ENCODE measurements around the gene WDR81.
"Not testable (repeated sequence)": the region's sequence is repeated elsewhere in the genome, so short reads cannot be mapped to it uniquely, and the experiment has no call there.

WDR81 gene

DNA sequence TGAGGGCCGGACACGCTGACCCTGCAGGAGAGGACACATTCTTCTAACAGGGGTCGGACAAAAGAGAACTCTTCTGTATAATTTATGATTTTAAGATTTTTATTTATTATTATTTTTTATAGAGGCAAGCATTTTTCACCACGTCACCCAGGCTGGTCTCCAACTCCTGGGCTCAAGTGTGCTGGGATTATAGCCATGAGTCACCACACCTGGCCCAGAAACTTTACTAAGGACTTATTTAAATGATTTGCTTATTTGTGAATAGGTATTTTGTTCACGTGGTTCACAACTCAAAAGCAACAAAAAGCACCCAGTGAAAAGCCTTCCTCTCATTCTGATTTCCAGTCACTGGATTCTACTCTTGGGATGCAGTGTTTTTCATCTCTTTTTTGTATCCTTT is 35.0 kb downstream of the WDR81 start:
- no peak for DNase-seq (ENCODE audit: low read depth)
- no peak overlapping the region for H3K4me3 ChIP-seq (ENCODE audit: control insufficient read depth, low read depth, low read length)
- TF ChIP-seq CTCF (IDR thresholded peaks at IDR 0.05; ENCODE audit: control insufficient read depth, insufficient read depth, low read depth, low read length, missing control alignments), result no peak

DNA sequence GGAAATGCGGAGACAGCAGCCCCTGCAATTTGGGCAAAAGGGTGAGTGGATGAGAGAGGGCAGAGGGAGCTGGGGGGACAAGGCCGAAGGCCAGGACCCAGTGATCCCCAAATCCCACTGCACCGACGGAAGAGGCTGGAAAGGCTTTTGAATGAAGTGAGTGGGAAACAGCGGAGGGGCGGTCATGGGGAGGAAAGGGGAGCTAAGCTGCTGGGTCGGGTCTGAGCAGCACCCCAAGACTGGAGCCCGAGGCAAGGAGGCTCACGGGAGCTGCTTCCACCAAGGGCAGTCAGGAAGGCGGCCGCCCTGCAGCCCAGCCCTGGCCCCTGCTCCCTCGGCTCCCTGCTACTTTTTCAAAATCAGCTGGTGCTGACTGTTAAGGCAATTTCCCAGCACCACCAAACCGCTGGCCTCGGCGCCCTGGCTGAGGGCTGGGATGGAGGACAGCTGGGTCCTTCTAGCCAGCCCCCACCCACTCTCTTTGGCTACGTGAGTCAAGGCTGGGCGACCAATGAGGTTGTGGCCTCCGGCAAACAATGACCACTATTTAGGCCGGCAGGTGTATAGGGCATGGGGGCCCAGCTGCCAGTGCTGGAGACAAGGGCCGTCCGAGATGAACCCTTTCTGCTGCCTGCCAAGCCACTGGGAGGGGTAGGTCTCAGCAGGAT is 37.9 kb downstream of the WDR81 start:
- peak overlapping the region; percentile 66 for H3K4me3 ChIP-seq (ENCODE audit: control insufficient read depth, low read depth, low read length)
- TF ChIP-seq CTCF (IDR thresholded peaks at IDR 0.05; ENCODE audit: control insufficient read depth, insufficient read depth, low read depth, low read length, missing control alignments), result no peak
- no peak for DNase-seq (ENCODE audit: low read depth)

DNA sequence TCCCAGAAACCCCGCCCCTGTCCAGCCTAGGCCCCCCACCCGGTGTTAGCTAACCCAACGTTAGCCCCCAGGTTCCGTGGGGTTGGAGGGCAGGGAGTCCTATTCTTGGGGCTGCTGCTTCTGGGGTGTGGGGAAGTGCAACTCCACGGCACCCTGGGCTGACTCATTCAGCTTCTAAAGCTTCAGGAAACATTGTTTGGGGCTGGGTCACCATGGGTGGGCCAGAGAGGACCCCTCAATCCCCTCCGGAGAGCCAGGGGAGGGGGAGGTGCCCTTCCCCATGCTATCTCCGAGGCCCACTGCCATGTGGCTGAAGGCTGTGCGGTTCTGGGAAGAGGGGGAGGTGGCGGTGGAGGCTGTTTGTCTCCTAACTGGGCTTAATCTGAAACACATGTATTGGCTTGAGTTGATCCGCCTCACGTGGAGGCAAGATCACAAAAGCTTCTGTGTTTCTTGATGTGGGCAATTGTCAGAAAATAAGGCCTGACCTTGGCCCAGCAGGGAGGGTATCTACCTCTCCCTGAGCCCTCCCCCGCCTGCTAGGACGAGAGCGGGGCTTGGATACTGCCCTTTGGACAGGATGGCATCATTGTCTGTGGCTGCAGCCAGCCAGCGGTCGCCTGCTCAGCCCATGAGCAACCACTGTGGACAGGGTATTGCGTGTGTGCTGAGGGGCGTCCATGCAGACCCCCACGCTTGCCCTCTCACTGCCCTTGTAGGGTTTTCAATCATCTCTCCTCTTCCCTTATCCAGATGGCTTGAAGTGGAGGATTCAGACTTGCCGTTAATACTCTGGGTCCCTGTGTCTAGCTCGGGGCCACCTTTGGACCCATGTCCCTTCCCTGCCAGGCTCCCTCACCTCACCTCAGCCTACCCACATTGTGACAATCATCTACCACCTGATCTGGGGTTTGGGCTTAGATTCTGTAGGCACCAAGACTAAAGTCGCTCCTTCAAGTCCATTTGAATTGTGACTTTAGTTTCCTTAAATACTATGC is 38.7 kb downstream of the WDR81 start:
- no peak for TF ChIP-seq CTCF (IDR thresholded peaks at IDR 0.05; ENCODE audit: control insufficient read depth, insufficient read depth, low read depth, low read length, missing control alignments)
- H3K4me3 ChIP-seq (ENCODE audit: control insufficient read depth, low read depth, low read length), result peak overlapping the region; percentile 66
- DNase-seq (ENCODE audit: low read depth), result no peak

- no peak for TF ChIP-seq CTCF (IDR thresholded peaks at IDR 0.05; ENCODE audit: control insufficient read depth, insufficient read depth, low read depth, low read length, missing control alignments)
- no peak overlapping the region for H3K4me3 ChIP-seq (ENCODE audit: control insufficient read depth, low read depth, low read length)
- DNase-seq (ENCODE audit: low read depth), result peak; percentile 76
Measured at GRCh38 chr17:1764284-1764683, 39.8 kb downstream of the WDR81 start.

DNA sequence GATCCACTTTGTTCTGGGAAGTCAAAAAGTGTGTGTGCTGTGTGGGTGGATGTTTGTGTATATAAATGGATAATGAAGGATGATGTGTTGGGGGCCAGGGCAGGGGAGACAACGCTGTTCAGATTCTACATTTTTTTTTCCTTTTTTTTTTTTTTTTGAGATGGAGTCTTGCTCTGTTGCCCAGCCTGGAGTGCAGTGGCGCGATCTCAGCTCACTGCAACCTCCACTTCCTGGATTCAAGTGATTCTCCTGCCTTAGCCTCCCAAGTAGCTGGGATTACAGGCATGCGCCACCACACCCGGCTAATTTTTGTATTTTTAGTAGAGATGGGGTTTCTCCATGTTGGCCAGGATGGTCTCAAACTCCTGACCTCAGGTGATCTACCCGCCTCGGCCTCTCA is 40.2 kb downstream of the WDR81 start:
- not testable (repeated sequence) for H3K4me3 ChIP-seq (ENCODE audit: control insufficient read depth, low read depth, low read length); DNase-seq (ENCODE audit: low read depth)

DNA sequence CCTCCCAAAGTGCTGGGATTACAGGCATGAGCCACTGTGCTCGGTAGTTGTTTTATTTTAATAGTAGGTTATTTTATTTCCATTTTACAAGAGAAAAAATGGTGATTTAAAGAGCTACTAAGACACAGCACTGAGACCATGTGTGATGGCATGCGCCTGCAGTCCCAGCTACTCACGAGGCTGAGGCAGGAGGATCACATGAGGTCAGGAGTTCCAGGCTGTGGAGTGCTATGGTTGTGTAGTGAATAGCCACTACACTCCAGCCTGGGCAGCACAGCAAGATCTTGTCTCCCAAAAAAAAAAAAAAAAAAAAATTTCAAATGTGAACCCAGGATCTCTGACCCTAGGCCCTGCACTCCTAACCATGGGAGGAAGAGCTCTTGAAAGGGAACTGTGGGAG is 41.1 kb downstream of the WDR81 start:
- TF ChIP-seq CTCF (IDR thresholded peaks at IDR 0.05; ENCODE audit: control insufficient read depth, insufficient read depth, low read depth, low read length, missing control alignments), result no peak
- H3K4me3 ChIP-seq (ENCODE audit: control insufficient read depth, low read depth, low read length), result no peak overlapping the region
- DNase-seq (ENCODE audit: low read depth), result no peak
